ENCODE measurements around the gene NCF4. TPM values are rescaled to one million over a fixed set of nuclear protein-coding genes. Genes with fewer than 3 reads are reported as not detected.

Gene NCF4
- total RNA-seq, 1 experiment from 2014 or later = not detected

GRCh38 chr22:36814801-36815200 is 46.0 kb upstream of the NCF4 start:
- Histone ChIP-seq H3K4me1 (ENCODE audit: control insufficient read depth, insufficient read depth, low read length) (no peaks in the 10 kb centered on the region; the same call in 1 of the 2 replicates), H3K36me3 (ENCODE audit: control insufficient read depth, insufficient read depth, low read length) (no peaks in the 10 kb centered on the region), H3K27ac (ENCODE audit: low read length) (no peak overlapping the region), H3K9me3 (ENCODE audit: control insufficient read depth, insufficient read depth, low read depth, low read length) (no peaks in the 10 kb centered on the region), H3K27me3 (ENCODE audit: control insufficient read depth, insufficient read depth, low read length) (peaks cover 8% of the 10 kb centered on the region; the same call in 1 of the 2 replicates), H3K4me3 (ENCODE audit: low read depth in 2 of 2, low read length in 2 of 2) (no peak overlapping the region)
- in situ Hi-C loops (cut with HindIII; ENCODE audit: low pct_unique_long_range_greater_than_20kb, low sequenced_read_pairs) (no loop called here), intact Hi-C loops (cut with micrococcal nuclease; ENCODE audit: unreplicated experiment) (no loop called here)
- CTCF ChIA-PET = no interaction called here
- DNase-seq (ENCODE audit: low read depth, low spot score) (no peak), ATAC-seq (no peak)
- POLR2A ChIA-PET = interaction anchor here (0.6 kb wide), 1 partner anchor 129 kb away, joined by 4 read pairs; no protein-coding TSS in a partner anchor
- BruUV-seq (replicated peaks) = no TSS peak
- no peak for TF ChIP-seq REST (IDR thresholded peaks at IDR 0.05; ENCODE audit: insufficient read depth in 1 of 2, low read depth in 2 of 2, low read length in 1 of 2)
- TF ChIP-seq CTCF (IDR thresholded peaks at IDR 0.05) = no peak
- TF ChIP-seq POLR2AphosphoS5 (IDR thresholded peaks at IDR 0.05; ENCODE audit: low read depth, low read length) = no peak
- no peak for TF ChIP-seq SIN3A (IDR thresholded peaks at IDR 0.05; ENCODE audit: borderline replicate concordance, insufficient read depth, low read depth, low read length)
- no peak for TF ChIP-seq TCF7L2 (IDR thresholded peaks at IDR 0.05; ENCODE audit: low read depth, low read length)

- DNase-seq (ENCODE audit: low read depth, low spot score) (no peak), ATAC-seq (0 out of 2 replicates have a peak, but pooled peaks have one; percentile 17)
- Histone ChIP-seq H3K4me3 (ENCODE audit: low read depth in 2 of 2, low read length in 2 of 2) (no peak overlapping the region), H3K4me1 (ENCODE audit: control insufficient read depth, insufficient read depth, low read length) (no peaks in the 10 kb centered on the region; the same call in 1 of the 2 replicates), H3K27me3 (ENCODE audit: control insufficient read depth, insufficient read depth, low read length) (peaks cover 8% of the 10 kb centered on the region; the same call in 1 of the 2 replicates), H3K36me3 (ENCODE audit: control insufficient read depth, insufficient read depth, low read length) (no peaks in the 10 kb centered on the region), H3K9me3 (ENCODE audit: control insufficient read depth, insufficient read depth, low read depth, low read length) (no peaks in the 10 kb centered on the region), H3K27ac (ENCODE audit: low read length) (no peak overlapping the region)
- POLR2A ChIA-PET = interaction anchor here (0.6 to 0.7 kb wide), 2 partner anchors 128 to 181 kb away, joined by 4 to 20 read pairs; no protein-coding TSS in a partner anchor
- TF ChIP-seq SIN3A (IDR thresholded peaks at IDR 0.05; ENCODE audit: borderline replicate concordance, insufficient read depth, low read depth, low read length) = no peak
- no peak for TF ChIP-seq REST (IDR thresholded peaks at IDR 0.05; ENCODE audit: insufficient read depth in 1 of 2, low read depth in 2 of 2, low read length in 1 of 2)
- TF ChIP-seq CTCF (IDR thresholded peaks at IDR 0.05) = no peak
- no peak for TF ChIP-seq TCF7L2 (IDR thresholded peaks at IDR 0.05; ENCODE audit: low read depth, low read length)
- no peak for TF ChIP-seq POLR2AphosphoS5 (IDR thresholded peaks at IDR 0.05; ENCODE audit: low read depth, low read length)
- in situ Hi-C loops (cut with HindIII; ENCODE audit: low pct_unique_long_range_greater_than_20kb, low sequenced_read_pairs) (no loop called here), intact Hi-C loops (cut with micrococcal nuclease; ENCODE audit: unreplicated experiment) (no loop called here)
- CTCF ChIA-PET = no interaction called here
- BruUV-seq (replicated peaks) = no TSS peak
Measured at GRCh38 chr22:36815558-36816338, 45.1 kb upstream of the NCF4 start.

All from Panc1 (cell line).